D721Med (cell line): Measurements from ENCODE around the gene GCFC2.
"Not testable (repeated sequence)": the region's sequence is repeated elsewhere in the genome, so short reads cannot be mapped to it uniquely, and the experiment has no call there.

ENCODE experiments used
- DNase-seq: peaks from one replicate; pipeline ENCODE4 v3.0.0; 2011; ENCODE audit warnings: low spot score; ENCODE audit not compliant: insufficient read length
- FAIRE-seq: peaks from 2 replicates; lab custom pipeline; 2011; peaks lifted over from hg19 to GRCh38; lab: Jason Lieb, UNC
- CTCF ChIP-seq: IDR thresholded peaks from 2 replicates; pipeline ENCODE4 v1.5.1; 2012; ENCODE audit warnings: mild to moderate bottlenecking, control low read depth; ENCODE audit not compliant: insufficient read depth; ENCODE audit errors: missing control alignments

Gene GCFC2

GRCh38 chr2:75680402-75680801, 30.3 kb downstream of the GCFC2 start:
- TF ChIP-seq CTCF = no peak
- DNase-seq = no peak
- no peak for FAIRE-seq

DNA sequence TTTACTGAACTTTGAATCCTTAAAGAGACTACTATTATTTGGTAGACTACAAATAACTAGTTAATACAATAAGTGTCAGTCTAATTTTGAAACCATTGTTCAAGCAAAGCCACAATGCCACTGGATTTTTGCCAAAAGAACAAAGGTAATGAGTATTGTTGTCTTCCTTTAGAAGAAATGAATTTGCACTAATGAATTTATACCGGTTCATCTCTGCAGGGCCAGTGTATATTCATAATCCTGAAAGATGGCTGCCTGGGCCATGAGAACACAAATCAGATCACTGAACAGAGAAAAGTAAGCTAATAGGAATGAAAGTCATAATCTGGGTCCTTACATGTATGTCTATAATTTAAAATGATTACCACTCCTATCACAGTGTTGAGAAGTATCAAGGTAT, 31.2 kb downstream of the GCFC2 start:
- TF ChIP-seq CTCF = no peak
- DNase-seq = no peak
- FAIRE-seq = no peak

- FAIRE-seq = no peak
- no peak for TF ChIP-seq CTCF
- no peak for DNase-seq
Observed at GRCh38 chr2:75676464-75676863, 34.3 kb downstream of the GCFC2 start.

DNA sequence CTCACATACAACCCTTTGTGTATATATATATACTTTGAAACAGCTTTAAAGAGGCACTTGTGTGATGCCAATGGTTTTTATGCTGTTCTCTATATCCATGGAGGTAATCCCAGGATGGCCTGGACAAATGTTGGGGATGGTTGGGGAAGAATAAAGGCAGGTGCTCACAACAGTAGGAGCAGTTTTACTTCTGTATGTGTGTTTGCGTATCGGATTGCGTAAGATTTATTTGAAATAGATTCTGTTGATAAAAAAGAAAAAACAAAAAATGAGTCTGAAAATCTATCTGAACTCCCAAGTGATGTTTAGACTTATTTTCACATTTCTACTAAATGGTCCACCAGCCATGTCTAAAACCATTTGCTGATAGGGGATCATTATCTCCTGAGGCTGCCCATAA, 34.8 kb downstream of the GCFC2 start:
- DNase-seq (no peak), FAIRE-seq (no peak)
- TF ChIP-seq CTCF = no peak

DNA sequence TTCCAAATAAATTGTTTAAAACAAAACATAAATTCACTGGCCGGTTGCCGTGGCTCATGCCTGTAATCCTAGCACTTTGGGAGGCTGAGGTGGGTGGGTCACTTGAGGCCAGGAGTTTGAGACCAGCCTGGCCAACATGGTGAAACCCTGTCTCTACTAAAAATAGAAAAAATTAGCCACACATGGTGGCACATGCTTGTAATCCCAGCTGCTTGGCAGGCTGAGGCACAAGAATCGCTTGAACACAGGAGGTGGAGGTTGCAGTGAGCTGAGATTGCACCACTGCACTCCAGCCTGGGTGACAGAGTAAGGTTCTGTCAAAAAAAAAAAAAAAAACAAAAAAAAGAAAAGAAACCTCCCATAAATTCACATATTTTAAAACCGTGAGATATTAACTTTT, 35.3 kb downstream of the GCFC2 start:
- DNase-seq, FAIRE-seq: not testable (repeated sequence)

- no peak for DNase-seq
- no peak for FAIRE-seq
- no peak for TF ChIP-seq CTCF
Observed at GRCh38 chr2:75667884-75668283, 42.8 kb downstream of the GCFC2 start.

DNA sequence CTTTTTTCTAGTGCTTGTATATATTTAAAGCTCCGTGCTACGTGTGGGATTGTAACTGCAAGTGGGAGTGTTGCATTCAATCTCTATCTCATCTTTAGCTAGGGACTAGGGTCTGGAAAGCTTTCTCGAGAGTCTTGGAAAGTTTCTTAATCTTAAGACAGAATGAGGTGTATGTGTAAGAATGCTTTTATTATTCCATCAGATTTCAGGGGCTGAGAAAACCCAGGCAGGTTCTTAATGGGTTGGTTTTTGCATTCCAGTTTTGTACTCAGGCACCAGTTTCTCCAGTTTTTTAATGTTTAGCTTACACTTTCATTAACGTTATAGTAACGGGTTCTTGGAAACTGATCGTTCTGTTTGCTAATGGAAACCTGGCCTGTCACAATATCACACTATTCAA, 43.8 kb downstream of the GCFC2 start:
- no peak for DNase-seq
- FAIRE-seq = no peak
- no peak for TF ChIP-seq CTCF

DNA sequence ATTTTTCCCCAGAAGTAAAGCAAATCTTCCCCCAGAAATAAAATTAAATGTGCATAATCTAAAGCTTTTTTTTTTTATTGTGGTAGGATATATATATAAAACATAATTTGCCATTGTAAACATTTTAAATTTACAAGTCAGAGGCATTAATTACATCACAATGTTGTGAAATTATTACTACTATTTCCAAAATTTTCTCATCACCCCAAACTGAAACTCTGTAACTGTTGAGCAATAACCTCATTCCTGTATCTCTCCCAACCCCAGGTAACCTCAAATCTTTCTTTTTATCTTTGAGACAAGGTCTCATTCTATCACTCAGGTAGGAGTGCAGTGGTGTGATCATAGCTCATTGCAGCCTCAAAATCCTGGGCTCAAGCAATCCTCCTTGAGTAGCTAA, 52.9 kb downstream of the GCFC2 start:
- DNase-seq (no peak), FAIRE-seq (no peak)
- TF ChIP-seq CTCF = no peak
